HepG2 (cell line): Measurements from ENCODE around the gene ABHD12. TPM values are rescaled to one million over a fixed set of nuclear protein-coding genes. Genes with fewer than 3 reads are reported as not detected.

ENCODE experiments used
- E2F5 ChIP-seq: sonication (generic); formaldehyde crosslinking; conservative IDR thresholded peaks from 2 replicates; pipeline ENCODE4 v1.4.0; 2020; ENCODE audit warnings: missing genetic modification reagents
- FOXJ3 ChIP-seq: sonication (generic); formaldehyde crosslinking; IDR thresholded peaks from 2 replicates; pipeline ENCODE4 v1.4.0; 2020; ENCODE audit warnings: missing genetic modification reagents, mild to moderate bottlenecking, borderline replicate concordance
- GPN1 ChIP-seq: sonication (generic); formaldehyde crosslinking; IDR thresholded peaks from 2 replicates; pipeline ENCODE4 v1.5.1; 2020; ENCODE audit warnings: missing genetic modification reagents, borderline replicate concordance
- MAZ ChIP-seq, 2 experiments: sonication (generic) in 1 of 2; formaldehyde crosslinking in 1 of 2; IDR thresholded peaks; 2 replicates each; pipeline versions ENCODE4 v1.5.0 to v1.6.1; 2012 to 2020; ENCODE audit warnings: low read depth in 2 of 2, mild to moderate bottlenecking in 2 of 2, borderline replicate concordance in 1 of 2, improper control_type of control experiment in 1 of 2, low read length in 1 of 2, missing genetic modification reagents in 1 of 2, moderate library complexity in 1 of 2
- MED13 ChIP-seq: sonication (generic); formaldehyde crosslinking; IDR thresholded peaks from 2 replicates; pipeline ENCODE4 v1.5.0; 2020; ENCODE audit warnings: missing genetic modification reagents
- MYC ChIP-seq: sonication (generic); formaldehyde crosslinking; IDR thresholded peaks from 2 replicates; pipeline ENCODE4 v1.9.0; 2021; ENCODE audit warnings: missing genetic modification reagents, borderline replicate concordance
- NCOA5 ChIP-seq: sonication (generic); formaldehyde crosslinking; IDR thresholded peaks from 2 replicates; pipeline ENCODE4 v1.4.0; 2020; ENCODE audit warnings: missing genetic modification reagents
- NFE2L1 ChIP-seq: sonication (generic); formaldehyde crosslinking; IDR thresholded peaks from 2 replicates; pipeline ENCODE4 v1.4.0; 2020; ENCODE audit warnings: missing genetic modification reagents, mild to moderate bottlenecking, borderline replicate concordance
- RCOR2 ChIP-seq: IDR thresholded peaks from 2 replicates; pipeline ENCODE4 v1.6.1; 2016; ENCODE audit warnings: missing biosample characterization, missing genetic modification reagents
- TAF15 ChIP-seq: fragments of 200-400 bp; formaldehyde crosslinking; IDR thresholded peaks from one replicate; pipeline ENCODE4 v1.6.1; 2018; ENCODE audit warnings: mild to moderate bottlenecking, low read depth, low read length; ENCODE audit not compliant: poor library complexity, severe bottlenecking
- TSC22D2 ChIP-seq: sonication (generic); formaldehyde crosslinking; IDR thresholded peaks from 2 replicates; pipeline ENCODE4 v1.5.1; 2020; ENCODE audit warnings: missing genetic modification reagents, mild to moderate bottlenecking, borderline replicate concordance
- XRCC5 ChIP-seq: fragments of 200-400 bp; formaldehyde crosslinking; optimal IDR thresholded peaks from 2 replicates; pipeline ENCODE3; 2017; ENCODE audit warnings: mild to moderate bottlenecking, low read length
- YEATS4 ChIP-seq: sonication (generic); formaldehyde crosslinking; IDR thresholded peaks from 2 replicates; pipeline ENCODE4 v1.4.0; 2020; ENCODE audit warnings: missing genetic modification reagents, borderline replicate concordance
- ZBTB10 ChIP-seq: sonication (generic); formaldehyde crosslinking; IDR thresholded peaks from 2 replicates; pipeline ENCODE4 v1.4.0; 2020; ENCODE audit warnings: missing genetic modification reagents, borderline replicate concordance
- ZFY ChIP-seq: sonication (generic); formaldehyde crosslinking; IDR thresholded peaks from 2 replicates; pipeline ENCODE4 v1.4.0; 2020; ENCODE audit warnings: missing genetic modification reagents
- ZFYVE20 ChIP-seq: sonication (generic); formaldehyde crosslinking; IDR thresholded peaks from 2 replicates; pipeline ENCODE4 v1.8.0; 2023; ENCODE audit warnings: low read depth, mild to moderate bottlenecking, moderate library complexity, missing genetic modification reagents, borderline replicate concordance
- ZNF225 ChIP-seq: sonication (generic); formaldehyde crosslinking; IDR thresholded peaks from 2 replicates; pipeline ENCODE4 v1.4.0; 2020; ENCODE audit warnings: mild to moderate bottlenecking, missing genetic modification reagents
- polyA plus RNA-seq, 8 experiments: library from polyadenylated mRNA; depleted of rRNA in 3 of 8; stranded (reverse) in 7 of 8; unstranded in 1 of 8; fragments of >200 nt; fragmentation: Illumina TruSeq in 4 of 8; extraction: Trizol in 4 of 8; gene quantifications; 2 replicates each; pipeline versions ENCODE4 v1.2.1 to v1.2.3, GENCODE V29; 2011 to 2016; ENCODE audit warnings: low read depth in 4 of 8, missing spikeins in 1 of 8, mixed read lengths in 1 of 8; ENCODE audit not compliant: insufficient read depth in 1 of 8
- total RNA-seq, 5 experiments: library from RNA; depleted of rRNA; stranded (reverse); fragments of >200 nt; fragmentation: Illumina TruSeq; extraction: Trizol; gene quantifications; 2 replicates each; pipeline ENCODE4 v1.2.3, GENCODE V29; 2016; ENCODE audit warnings: low read depth in 1 of 5
- TF ChIP-seq, protein P1 (sequence below): IDR thresholded peaks from 2 replicates; pipeline ENCODE4 v1.6.1; 2016; ENCODE audit warnings: low read depth, missing genetic modification reagents, missing compliant biosample characterization

ABHD12 gene
- total and polyA plus RNA-seq, 2 of the 13 experiments (the other 11 are each of a cell fraction or from before 2014, with no cell fraction given), result 23.5 to 72.1 TPM

DNA sequence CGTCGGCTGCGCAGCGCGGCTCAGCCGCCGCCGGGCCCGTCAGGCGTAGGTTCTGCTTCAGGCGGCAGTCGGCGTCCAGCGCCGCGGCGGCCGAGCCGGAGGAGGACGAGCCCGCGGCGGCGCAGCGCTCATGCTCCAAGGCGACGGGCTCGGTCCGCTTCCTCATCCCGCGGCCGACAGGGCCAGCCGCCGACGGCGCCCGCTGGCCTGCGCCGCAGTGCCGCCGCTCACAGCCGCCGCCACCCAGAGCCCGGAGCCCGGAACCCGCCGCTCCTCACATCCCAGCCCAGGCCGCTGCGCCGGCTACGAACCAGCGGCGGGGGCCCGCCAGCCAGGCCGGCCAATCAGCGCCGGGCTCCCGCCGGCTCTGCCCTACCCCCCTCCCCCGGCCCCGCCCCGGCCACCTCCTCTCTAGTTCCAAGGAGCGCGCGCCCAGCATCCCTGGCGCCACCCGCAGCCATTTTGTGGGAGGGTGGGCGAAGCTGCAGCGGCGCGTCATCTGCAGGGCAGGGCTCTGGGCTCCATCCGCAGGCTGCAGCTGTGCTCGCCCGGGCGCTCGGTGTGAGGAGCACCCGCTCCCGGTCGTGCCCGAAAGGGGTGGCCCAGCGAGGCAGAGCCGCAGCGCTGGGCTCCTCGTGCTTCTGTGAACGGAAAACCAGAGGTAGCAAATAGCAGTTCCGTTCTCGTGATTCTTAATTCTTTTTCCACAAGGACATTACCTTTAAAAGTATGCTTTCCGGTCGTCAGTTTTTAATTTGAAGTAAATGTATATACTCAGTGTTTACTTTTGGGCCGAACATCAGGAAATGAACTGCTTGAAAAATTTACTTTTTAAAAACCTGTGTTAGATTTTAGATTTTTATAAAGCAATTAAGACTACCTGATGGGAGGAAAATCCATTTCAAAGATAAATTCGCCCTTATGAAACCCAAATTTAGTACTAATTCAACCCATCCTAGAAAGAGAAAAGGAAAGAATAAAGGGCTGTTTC is at the start of gene ABHD12 (continued):
- TF ChIP-seq YEATS4 (CRISPR knock-in tag), result peak; percentile 69
- TF ChIP-seq NCOA5 (CRISPR knock-in tag), result no peak
- TF ChIP-seq ZFYVE20 (CRISPR knock-in tag), result peak; percentile 89; the same call in 1 of the 2 replicates
- TF ChIP-seq ZBTB10, result no peak; the same call in 1 of the 2 replicates
- peak; percentile 89 for TF ChIP-seq MED13 (CRISPR knock-in tag)
- peak; percentile 68 for TF ChIP-seq FOXJ3 (CRISPR knock-in tag)
- TF ChIP-seq, protein P1, sequence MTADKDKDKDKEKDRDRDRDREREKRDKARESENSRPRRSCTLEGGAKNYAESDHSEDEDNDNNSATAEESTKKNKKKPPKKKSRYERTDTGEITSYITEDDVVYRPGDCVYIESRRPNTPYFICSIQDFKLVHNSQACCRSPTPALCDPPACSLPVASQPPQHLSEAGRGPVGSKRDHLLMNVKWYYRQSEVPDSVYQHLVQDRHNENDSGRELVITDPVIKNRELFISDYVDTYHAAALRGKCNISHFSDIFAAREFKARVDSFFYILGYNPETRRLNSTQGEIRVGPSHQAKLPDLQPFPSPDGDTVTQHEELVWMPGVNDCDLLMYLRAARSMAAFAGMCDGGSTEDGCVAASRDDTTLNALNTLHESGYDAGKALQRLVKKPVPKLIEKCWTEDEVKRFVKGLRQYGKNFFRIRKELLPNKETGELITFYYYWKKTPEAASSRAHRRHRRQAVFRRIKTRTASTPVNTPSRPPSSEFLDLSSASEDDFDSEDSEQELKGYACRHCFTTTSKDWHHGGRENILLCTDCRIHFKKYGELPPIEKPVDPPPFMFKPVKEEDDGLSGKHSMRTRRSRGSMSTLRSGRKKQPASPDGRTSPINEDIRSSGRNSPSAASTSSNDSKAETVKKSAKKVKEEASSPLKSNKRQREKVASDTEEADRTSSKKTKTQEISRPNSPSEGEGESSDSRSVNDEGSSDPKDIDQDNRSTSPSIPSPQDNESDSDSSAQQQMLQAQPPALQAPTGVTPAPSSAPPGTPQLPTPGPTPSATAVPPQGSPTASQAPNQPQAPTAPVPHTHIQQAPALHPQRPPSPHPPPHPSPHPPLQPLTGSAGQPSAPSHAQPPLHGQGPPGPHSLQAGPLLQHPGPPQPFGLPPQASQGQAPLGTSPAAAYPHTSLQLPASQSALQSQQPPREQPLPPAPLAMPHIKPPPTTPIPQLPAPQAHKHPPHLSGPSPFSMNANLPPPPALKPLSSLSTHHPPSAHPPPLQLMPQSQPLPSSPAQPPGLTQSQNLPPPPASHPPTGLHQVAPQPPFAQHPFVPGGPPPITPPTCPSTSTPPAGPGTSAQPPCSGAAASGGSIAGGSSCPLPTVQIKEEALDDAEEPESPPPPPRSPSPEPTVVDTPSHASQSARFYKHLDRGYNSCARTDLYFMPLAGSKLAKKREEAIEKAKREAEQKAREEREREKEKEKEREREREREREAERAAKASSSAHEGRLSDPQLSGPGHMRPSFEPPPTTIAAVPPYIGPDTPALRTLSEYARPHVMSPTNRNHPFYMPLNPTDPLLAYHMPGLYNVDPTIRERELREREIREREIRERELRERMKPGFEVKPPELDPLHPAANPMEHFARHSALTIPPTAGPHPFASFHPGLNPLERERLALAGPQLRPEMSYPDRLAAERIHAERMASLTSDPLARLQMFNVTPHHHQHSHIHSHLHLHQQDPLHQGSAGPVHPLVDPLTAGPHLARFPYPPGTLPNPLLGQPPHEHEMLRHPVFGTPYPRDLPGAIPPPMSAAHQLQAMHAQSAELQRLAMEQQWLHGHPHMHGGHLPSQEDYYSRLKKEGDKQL (CRISPR knock-in tag), result peak; percentile 60; the same call in 1 of the 2 replicates
- TF ChIP-seq ZFY, result peak; percentile 93
- peak; percentile 91 for TF ChIP-seq TSC22D2 (CRISPR knock-in tag)
- no peak for TF ChIP-seq TAF15
- no peak for TF ChIP-seq GPN1 (CRISPR knock-in tag)
- TF ChIP-seq E2F5 (CRISPR knock-in tag), result peak; percentile 87
- TF ChIP-seq XRCC5, result peak; percentile 93
- TF ChIP-seq MAZ (IDR thresholded peaks at IDR 0.05; ENCODE audit: borderline replicate concordance, low read depth, low read length), result peak; percentile 37; the same call in 1 of the 2 replicates
- peak; percentile 89 for TF ChIP-seq MAZ (CRISPR knock-in tag; IDR thresholded peaks at IDR 0.05; ENCODE audit: low read depth)
- TF ChIP-seq NFE2L1 (CRISPR knock-in tag), result no peak
- no peak for TF ChIP-seq ZNF225
- TF ChIP-seq MYC (CRISPR knock-in tag), result peak; percentile 94
- peak; percentile 68; the same call in 1 of the 2 replicates for TF ChIP-seq RCOR2 (CRISPR knock-in tag)
